ENCODE measurements around the gene TUSC7. TPM values are rescaled to one million over a fixed set of nuclear protein-coding genes. Genes with fewer than 3 reads are reported as not detected.

The TUSC7 gene
- polyA plus RNA-seq, 2 of the 4 experiments (the other 2 are of a cell fraction) = not detected

GRCh38 chr3:116663161-116664110, 46.1 kb upstream of the TUSC7 start:
- H3K27ac ChIP-seq = no peak overlapping the region
- no peak overlapping the region for H3K4me3 ChIP-seq
- no peaks in the 10 kb centered on the region for H3K4me1 ChIP-seq
- TF ChIP-seq CBX8 (IDR thresholded peaks at IDR 0.05) = no peak
- no peak for TF ChIP-seq ZNF302 (CRISPR knock-in tag; IDR thresholded peaks at IDR 0.05)
- TF ChIP-seq RFX5 (IDR thresholded peaks at IDR 0.05) = no peak
- no peak for TF ChIP-seq ATOH8 (CRISPR knock-in tag; IDR thresholded peaks at IDR 0.05; ENCODE audit: low read depth)
- no peak for TF ChIP-seq KDM1A (IDR thresholded peaks at IDR 0.05; ENCODE audit: low read depth)
- no peak for DNase-seq (ENCODE audit: low read depth in 1 of 2, low spot score in 1 of 2)
- ATAC-seq = no peak
- 29% methylated on average over 8 of the region's 8 CpGs for WGBS (ENCODE audit: missing lambda C conversion rate)
- no peak overlapping the region for H3K4me2 ChIP-seq
- no peaks in the 10 kb centered on the region for H3K9me3 ChIP-seq
- CTCF ChIA-PET = interaction anchor here (0.6 to 1.2 kb wide), 2 partner anchors 27 to 49 kb away, joined by 4 read pairs; no protein-coding TSS in a partner anchor
- FAIRE-seq = no peak
- POLR2A ChIA-PET = no interaction called here

GRCh38 chr3:116667324-116667723, 42.3 kb upstream of the TUSC7 start:
- H3K4me3 ChIP-seq = no peak overlapping the region
- H3K4me1 ChIP-seq = no peaks in the 10 kb centered on the region
- POLR2A ChIA-PET = no interaction called here
- DNase-seq (ENCODE audit: low read depth in 1 of 2, low spot score in 1 of 2) (no peak), FAIRE-seq (no peak), ATAC-seq (no peak)
- TF ChIP-seq ATOH8 (CRISPR knock-in tag; IDR thresholded peaks at IDR 0.05; ENCODE audit: low read depth) = no peak
- TF ChIP-seq CTCF (IDR thresholded peaks at IDR 0.05) = no peak
- TF ChIP-seq GATA3 (IDR thresholded peaks at IDR 0.05; ENCODE audit: borderline replicate concordance) = no peak
- no peak for TF ChIP-seq KDM5A (IDR thresholded peaks at IDR 0.05)
- TF ChIP-seq HOXB13 (CRISPR knock-in tag; IDR thresholded peaks at IDR 0.05; ENCODE audit: low read depth) = no peak
- TF ChIP-seq HES2 (IDR thresholded peaks at IDR 0.05) = no peak
- no peak for TF ChIP-seq BCL3 (IDR thresholded peaks at IDR 0.05)
- no peak for TF ChIP-seq E2F6 (IDR thresholded peaks at IDR 0.05; ENCODE audit: borderline replicate concordance, low read depth)
- TF ChIP-seq EHF (CRISPR knock-in tag; IDR thresholded peaks at IDR 0.05) = no peak
- no peak for TF ChIP-seq TP53 (CRISPR knock-in tag; IDR thresholded peaks at IDR 0.05)
- no peak for TF ChIP-seq POLR2AphosphoS2 (conservative IDR thresholded peaks at IDR 0.05; ENCODE audit: low read length)
- TF ChIP-seq USF2 (IDR thresholded peaks at IDR 0.05) = no peak
- no peak for TF ChIP-seq EP300 (IDR thresholded peaks at IDR 0.05)
- TF ChIP-seq FOSB (CRISPR knock-in tag; IDR thresholded peaks at IDR 0.05) = no peak
- no peak overlapping the region for H3K27ac ChIP-seq
- CTCF ChIA-PET = no interaction called here
- H3K9me3 ChIP-seq = no peaks in the 10 kb centered on the region
- no peak overlapping the region for H3K4me2 ChIP-seq
